Ureter (tissue), 1 donor: ENCODE data around the gene PAK5. TPM values are rescaled to one million over a fixed set of nuclear protein-coding genes. Genes with fewer than 3 reads are reported as not detected.
A peak's percentile ranks its signal among the peaks of the same experiment; 100 is the strongest.

Experiments
- DNase-seq: peaks from one replicate; pipeline ENCODE4 v3.0.0-alpha.2; 2020; ENCODE audit warnings: low spot score
- total RNA-seq: library from RNA; stranded (reverse); gene quantifications from one replicate; pipeline ENCODE4 v1.2.4, GENCODE V29; 2023
- donor health status: DM: yes; HTN: yes; CAD: no.

PAK5 gene
- total RNA-seq: 0.13 TPM

- peak; percentile 47 for DNase-seq
Measured at GRCh38 chr20:9838378-9839295, at the start of gene PAK5. PAK5 (minus strand) TSS chr20:9839076; CDS start chr20:9644328, 194,748 bp downstream.

- DNase-seq: no peak
Measured at GRCh38 chr20:9887706-9888105, 48.8 kb upstream of the PAK5 start.

- no peak for DNase-seq
Measured at GRCh38 chr20:9886227-9886626, 47.4 kb upstream of the PAK5 start.

GRCh38 chr20:9884666-9885065, 45.8 kb upstream of the PAK5 start:
- no peak for DNase-seq

GRCh38 chr20:9884061-9884460, 45.2 kb upstream of the PAK5 start:
- no peak for DNase-seq

- no peak for DNase-seq
Measured at GRCh38 chr20:9877932-9878495, 39.1 kb upstream of the PAK5 start.

GRCh38 chr20:9867196-9867980, 28.5 kb upstream of the PAK5 start:
- no peak for DNase-seq

GRCh38 chr20:9852566-9852965, 13.7 kb upstream of the PAK5 start:
- DNase-seq: no peak

- DNase-seq: no peak
Measured at GRCh38 chr20:9839626-9840025, 750 bp upstream of the PAK5 start.

- no peak for DNase-seq
Measured at GRCh38 chr20:9838035-9838377, 870 bp downstream of the PAK5 start.

GRCh38 chr20:9837634-9838033, 1.2 kb downstream of the PAK5 start:
- no peak for DNase-seq

GRCh38 chr20:9835302-9835701, 3.6 kb downstream of the PAK5 start:
- DNase-seq: no peak

- DNase-seq: no peak
Measured at GRCh38 chr20:9831032-9831431, 7.8 kb downstream of the PAK5 start.

- DNase-seq: no peak
Measured at GRCh38 chr20:9829835-9830234, 9.0 kb downstream of the PAK5 start.

GRCh38 chr20:9817654-9818053, 21.2 kb downstream of the PAK5 start:
- no peak for DNase-seq

GRCh38 chr20:9815632-9816031, 23.2 kb downstream of the PAK5 start:
- DNase-seq: no peak

GRCh38 chr20:9810738-9811137, 28.1 kb downstream of the PAK5 start:
- DNase-seq: no peak

GRCh38 chr20:9809271-9809670, 29.6 kb downstream of the PAK5 start:
- no peak for DNase-seq

- DNase-seq: no peak
Measured at GRCh38 chr20:9808166-9808565, 30.7 kb downstream of the PAK5 start.

GRCh38 chr20:9807136-9807535, 31.7 kb downstream of the PAK5 start:
- no peak for DNase-seq

- DNase-seq: no peak
Measured at GRCh38 chr20:9800421-9800820, 38.5 kb downstream of the PAK5 start.

GRCh38 chr20:9794831-9795230, 44.0 kb downstream of the PAK5 start:
- DNase-seq: no peak

GRCh38 chr20:9792674-9793073, 46.2 kb downstream of the PAK5 start:
- DNase-seq: no peak
